Panc1 (cell line): Measurements from ENCODE around the gene CPT1B.

Experiments used
- CTCF ChIP-seq: fragments of 450-650 bp; IDR thresholded peaks from 2 replicates; pipeline ENCODE4 v1.5.1; 2017; ENCODE audit warnings: mild to moderate bottlenecking
- POLR2AphosphoS5 ChIP-seq: IDR thresholded peaks from 2 replicates; pipeline ENCODE4 v1.6.1; 2012; ENCODE audit warnings: mild to moderate bottlenecking, low read depth, low read length, moderate library complexity
- REST ChIP-seq, 2 experiments: IDR thresholded peaks; 2 replicates each; pipeline ENCODE4 v1.6.1; 2011 to 2012; ENCODE audit warnings: low read depth in 2 of 2, control low read depth in 1 of 2, low read length in 1 of 2, mild to moderate bottlenecking in 1 of 2, moderate library complexity in 1 of 2; ENCODE audit not compliant: insufficient read depth in 1 of 2

- TF ChIP-seq CTCF (no peak), POLR2AphosphoS5 (no peak), REST (IDR thresholded peaks at IDR 0.05; ENCODE audit: insufficient read depth in 1 of 2, low read depth in 2 of 2, low read length in 1 of 2) (no peak)
Observed at GRCh38 chr22:50568626-50569025, 9.6 kb downstream of the CPT1B start.
